Stomach (tissue), 4 donors: ENCODE measurements around the gene INTS12.

Source experiments
- CTCF ChIP-seq, 7 experiments: fragments of 450-650 bp in 4 of 7; fragments of 200-600 bp in 3 of 7; sonication (generic) in 3 of 7; IDR thresholded peaks; one replicate each; pipeline ENCODE4 v1.5.1; 2016 to 2019; ENCODE audit warnings: antibody characterized with exemption in 7 of 7, control low read depth in 2 of 7, mild to moderate bottlenecking in 1 of 7
- EP300 ChIP-seq: sonication (generic); formaldehyde crosslinking; IDR thresholded peaks from one replicate; pipeline ENCODE4 v1.6.1; 2017; ENCODE audit warnings: antibody characterized with exemption
- POLR2A ChIP-seq, 4 donors: fragments of 450-650 bp; IDR thresholded peaks; one replicate each; pipeline ENCODE4 v1.6.1; 2016; ENCODE audit warnings: antibody characterized with exemption in 4 of 4, control low read depth in 2 of 4, mild to moderate bottlenecking in 1 of 4, moderate library complexity in 1 of 4
- POLR2AphosphoS5 ChIP-seq, 3 donors: sonication (generic); formaldehyde crosslinking; IDR thresholded peaks; one replicate each; pipeline ENCODE4 v1.6.1; 2016; ENCODE audit warnings: antibody characterized with exemption in 3 of 3

- TF ChIP-seq POLR2A (IDR thresholded peaks at IDR 0.05) (no peak), CTCF (IDR thresholded peaks at IDR 0.05) (no peak), EP300 (no peak), POLR2AphosphoS5 (IDR thresholded peaks at IDR 0.05) (no peak)
These were observed 44.9 kb upstream of the INTS12 start for GRCh38 chr4:105753361-105753760.
